PC-3 (cell line): ENCODE data around the gene TMX2. TPM values are rescaled to one million over a fixed set of nuclear protein-coding genes. Genes with fewer than 3 reads are reported as not detected.

Source experiments
- ATAC-seq: fragments of 200-7000 bp; cut with Tn5 transposase; 2 replicates; pipeline ENCODE4 v1.9.1; 2020; ENCODE audit warnings: mild to moderate bottlenecking, moderate library complexity
- BruUV-seq: library from RNA; stranded (reverse); fragments of 400-500 nt; replicated peaks from 2 replicates; lab custom pipeline; 2021; lab: Mats Ljungman, UMichigan
- CTCF ChIA-PET: fragments of 300-600 bp; sonication (Branson Sonifier 250); formaldehyde crosslinking; loops from one replicate; lab custom pipeline; 2022; ENCODE audit warnings: antibody characterized with exemption; lab: Charles Lee
- POLR2A ChIA-PET: fragments of 300-600 bp; sonication (Branson Sonifier 250); formaldehyde crosslinking; loops from one replicate; lab custom pipeline; 2022; ENCODE audit warnings: antibody characterized with exemption; ENCODE audit not compliant: unreplicated experiment; lab: Charles Lee
- DNase-seq: peaks from one replicate; pipeline ENCODE4 v3.0.0-alpha.2; 2015
- H2AFZ ChIP-seq: fragments of 300-600 bp; sonication (generic); 2 replicates; pipeline ENCODE4 v1.6.0; 2016; ENCODE audit warnings: antibody characterized with exemption, low read length
- H3F3A ChIP-seq: fragments of 300-600 bp; sonication (generic); one replicate; pipeline ENCODE4 v1.6.0; 2017; ENCODE audit warnings: antibody characterized with exemption, low read length, control low read depth, mild to moderate bottlenecking; ENCODE audit not compliant: unreplicated experiment
- H3K27ac ChIP-seq: fragments of 300-600 bp; sonication (generic); 2 replicates; pipeline ENCODE4 v1.5.1; 2016; ENCODE audit warnings: mild to moderate bottlenecking, low read length
- H3K27me3 ChIP-seq: fragments of 300-600 bp; sonication (generic); 2 replicates; pipeline ENCODE4 v1.6.1; 2016; ENCODE audit warnings: low read length, mixed read lengths
- H3K36me3 ChIP-seq: fragments of 300-600 bp; sonication (generic); 2 replicates; pipeline ENCODE4 v1.6.1; 2016; ENCODE audit warnings: low read depth, mixed run types, low read length, mixed read lengths
- H3K4me1 ChIP-seq: fragments of 300-600 bp; sonication (generic); 2 replicates; pipeline ENCODE4 v1.5.1; 2016; ENCODE audit warnings: low read length; ENCODE audit not compliant: insufficient read depth
- H3K4me2 ChIP-seq: fragments of 300-600 bp; sonication (generic); 2 replicates; pipeline ENCODE4 v1.6.0; 2016; ENCODE audit warnings: low read length
- H3K4me3 ChIP-seq: fragments of 300-600 bp; sonication (generic); 2 replicates; pipeline ENCODE4 v1.5.1; 2016; ENCODE audit warnings: mild to moderate bottlenecking, low read length, mixed read lengths
- H3K79me2 ChIP-seq: fragments of 300-600 bp; sonication (generic); 2 replicates; pipeline ENCODE4 v1.6.1; 2017; ENCODE audit warnings: low read length, mixed read lengths
- H3K9ac ChIP-seq: fragments of 300-600 bp; sonication (generic); 2 replicates; pipeline ENCODE4 v1.6.0; 2016; ENCODE audit warnings: mild to moderate bottlenecking, low read length
- H3K9me2 ChIP-seq: fragments of 300-600 bp; sonication (generic); replicated peaks from 2 replicates; pipeline ENCODE4 v1.6.1; 2016; ENCODE audit warnings: mixed run types, low read length, mixed read lengths
- H3K9me3 ChIP-seq: fragments of 300-600 bp; sonication (generic); 2 replicates; pipeline ENCODE4 v1.6.1; 2016; ENCODE audit warnings: low read length, mixed read lengths
- H4K20me1 ChIP-seq: fragments of 300-600 bp; sonication (generic); 2 replicates; pipeline ENCODE4 v1.6.1; 2016; ENCODE audit warnings: low read length, mixed read lengths
- CTCF ChIP-seq: fragments of 300-600 bp; sonication (generic); conservative IDR thresholded peaks from 2 replicates; pipeline ENCODE4 v1.5.1; 2017; ENCODE audit warnings: antibody characterized with exemption, low read depth, mild to moderate bottlenecking, low read length
- EZH2 ChIP-seq: fragments of 300-600 bp; sonication (generic); IDR thresholded peaks from one replicate; pipeline ENCODE4 v1.6.1; 2017; ENCODE audit warnings: antibody characterized with exemption, mild to moderate bottlenecking, low read length; ENCODE audit not compliant: unreplicated experiment
- EZH2phosphoT487 ChIP-seq: fragments of 300-600 bp; sonication (generic); IDR thresholded peaks from 2 replicates; pipeline ENCODE4 v1.6.1; 2018; ENCODE audit warnings: mild to moderate bottlenecking, antibody characterized with exemption, low read length, borderline replicate concordance
- intact Hi-C: fragments of 100-400 bp; cut with micrococcal nuclease; formaldehyde crosslinking; loops from 2 replicates; pipeline ENCODE4 v1.9.0; 2023
- total RNA-seq: library from RNA; depleted of rRNA; stranded (reverse); fragments of >200 nt; gene quantifications from 2 replicates; pipeline ENCODE4 v1.2.3, GENCODE V29; 2014

The TMX2 gene
- total RNA-seq, 1 experiment from 2014 or later = 241 TPM

- H2AFZ ChIP-seq = no peak overlapping the region
- no peak overlapping the region for H3K9ac ChIP-seq
- no peaks in the 10 kb centered on the region for H3K9me3 ChIP-seq
- CTCF ChIA-PET = no interaction called here
- BruUV-seq = no TSS peak
- no peaks in the 10 kb centered on the region for H3F3A ChIP-seq
- no peak overlapping the region for H3K4me2 ChIP-seq
- ATAC-seq (no peak), DNase-seq (no peak)
- no peak overlapping the region for H3K4me3 ChIP-seq
- H3K4me1 ChIP-seq = peaks cover 23% of the 10 kb centered on the region
- H4K20me1 ChIP-seq = no peaks in the 10 kb centered on the region
- TF ChIP-seq EZH2phosphoT487 = no peak
- no peak for TF ChIP-seq EZH2
- no peak for TF ChIP-seq CTCF
- peaks cover 9% of the 10 kb centered on the region for H3K36me3 ChIP-seq
- no peak overlapping the region for H3K27ac ChIP-seq
- POLR2A ChIA-PET = no interaction called here
- H3K27me3 ChIP-seq = no peaks in the 10 kb centered on the region
- intact Hi-C loops = no loop called here
- peaks cover 100% of the 10 kb centered on the region for H3K79me2 ChIP-seq
- no peaks in the 10 kb centered on the region for H3K9me2 ChIP-seq
Observed at GRCh38 chr11:57786436-57786835, 74.0 kb downstream of the TMX2 start.

- Histone ChIP-seq H4K20me1 (no peaks in the 10 kb centered on the region), H3F3A (peaks cover 2% of the 10 kb centered on the region), H3K9me2 (no peaks in the 10 kb centered on the region), H3K9me3 (no peaks in the 10 kb centered on the region), H3K4me2 (no peak overlapping the region), H2AFZ (no peak overlapping the region), H3K4me1 (peaks cover 23% of the 10 kb centered on the region), H3K4me3 (no peak overlapping the region), H3K27ac (no peak overlapping the region), H3K27me3 (no peaks in the 10 kb centered on the region), H3K36me3 (peaks cover 16% of the 10 kb centered on the region), H3K79me2 (peaks cover 100% of the 10 kb centered on the region), H3K9ac (no peak overlapping the region)
- no TSS peak for BruUV-seq
- ChIA-PET POLR2A (no interaction called here), CTCF (no interaction called here)
- ATAC-seq (no peak), DNase-seq (no peak)
- intact Hi-C loops = no loop called here
- TF ChIP-seq EZH2 (no peak), CTCF (no peak), EZH2phosphoT487 (no peak)
Observed at GRCh38 chr11:57787006-57787604, 74.7 kb downstream of the TMX2 start.

GRCh38 chr11:57787920-57788702, 75.7 kb downstream of the TMX2 start:
- Histone ChIP-seq H3K9me2 (no peaks in the 10 kb centered on the region), H3K27ac (no peak overlapping the region), H3K4me1 (peaks cover 25% of the 10 kb centered on the region), H3K79me2 (peaks cover 100% of the 10 kb centered on the region), H3K27me3 (no peaks in the 10 kb centered on the region), H4K20me1 (no peaks in the 10 kb centered on the region), H3K4me2 (no peak overlapping the region), H3K9ac (no peak overlapping the region), H3K4me3 (no peak overlapping the region), H3F3A (peaks cover 12% of the 10 kb centered on the region), H3K9me3 (no peaks in the 10 kb centered on the region), H3K36me3 (peaks cover 14% of the 10 kb centered on the region), H2AFZ (no peak overlapping the region)
- ChIA-PET CTCF (interaction anchor here (0.5 to 1.5 kb wide), 2 partner anchors 12 to 33 kb away, joined by 3 read pairs; no protein-coding TSS in a partner anchor), POLR2A (interaction anchor here (0.6 kb wide), 1 partner anchor 11 kb away, joined by 19 read pairs; no protein-coding TSS in a partner anchor)
- BruUV-seq = no TSS peak
- no peak for TF ChIP-seq EZH2phosphoT487
- TF ChIP-seq CTCF = no peak
- TF ChIP-seq EZH2 = no peak
- intact Hi-C loops = no loop called here
- no peak for ATAC-seq
- no peak for DNase-seq
